ENCODE measurements around the gene ZNF385B. TPM values are rescaled to one million over a fixed set of nuclear protein-coding genes. Genes with fewer than 3 reads are reported as not detected.

The ZNF385B gene
- total and polyA plus RNA-seq, 4 donors, result 3.0 to 7.2 (median 3.9) TPM

DNA sequence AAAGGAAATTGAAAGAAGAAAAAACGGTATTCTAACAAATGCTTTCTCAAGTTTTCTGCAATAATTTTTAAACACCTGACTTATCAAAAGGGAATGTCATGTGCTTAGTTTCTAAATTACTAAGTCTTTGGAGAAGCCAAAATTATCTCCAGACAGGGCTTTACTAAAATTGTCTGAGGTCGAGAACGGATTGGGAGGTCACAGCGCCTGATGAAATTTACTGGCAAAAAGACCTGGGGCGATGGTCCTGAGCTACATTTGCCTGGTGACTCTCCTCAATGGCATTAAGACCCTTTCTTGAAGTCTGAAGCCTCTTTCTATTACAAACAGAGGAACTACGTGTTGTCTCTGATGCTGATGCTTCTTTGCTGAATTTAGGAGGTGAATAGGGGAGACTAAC is 305.0 kb downstream of the ZNF385B start:
- Histone ChIP-seq H3K9ac (ENCODE audit: low read depth in 1 of 2, low read length in 2 of 2) (no peak overlapping the region), H3K4me1 (ENCODE audit: control insufficient read depth in 4 of 4, insufficient read depth in 4 of 4, low read length in 3 of 4) (peaks cover 4 to 33% (median 16%) of the 10 kb centered on the region in 4 donors), H3K27me3 (ENCODE audit: control insufficient read depth in 4 of 4, insufficient read depth in 4 of 4, low read length in 3 of 4) (no peaks in the 10 kb centered on the region), H3K4me3 (ENCODE audit: low read depth in 1 of 3, low read length in 3 of 3) (no peak overlapping the region), H3K27ac (ENCODE audit: low read depth in 1 of 2, low read length in 2 of 2) (no peak overlapping the region), H3K36me3 (ENCODE audit: control insufficient read depth in 4 of 4, insufficient read depth in 3 of 4, low read depth in 1 of 4, low read length in 3 of 4) (peaks cover 0 to 2% (median 0%) of the 10 kb centered on the region in 4 donors), H3K9me3 (ENCODE audit: control insufficient read depth in 4 of 4, low read length in 3 of 4) (no peaks in the 10 kb centered on the region)
- TF ChIP-seq, protein P1, sequence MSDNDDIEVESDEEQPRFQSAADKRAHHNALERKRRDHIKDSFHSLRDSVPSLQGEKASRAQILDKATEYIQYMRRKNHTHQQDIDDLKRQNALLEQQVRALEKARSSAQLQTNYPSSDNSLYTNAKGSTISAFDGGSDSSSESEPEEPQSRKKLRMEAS (IDR thresholded peaks at IDR 0.05), result no peak
- no peak for TF ChIP-seq NR2F2 (IDR thresholded peaks at IDR 0.05)
- TF ChIP-seq GABPA (IDR thresholded peaks at IDR 0.05 in 1 of 2, conservative IDR thresholded peaks at IDR 0.05 in 1 of 2), result no peak
- TF ChIP-seq FOXA1 (IDR thresholded peaks at IDR 0.05), result no peak
- WGBS, result 89% methylated on average over 6 of the region's 6 CpGs
- no peak for DNase-seq (ENCODE audit: low spot score)

DNA sequence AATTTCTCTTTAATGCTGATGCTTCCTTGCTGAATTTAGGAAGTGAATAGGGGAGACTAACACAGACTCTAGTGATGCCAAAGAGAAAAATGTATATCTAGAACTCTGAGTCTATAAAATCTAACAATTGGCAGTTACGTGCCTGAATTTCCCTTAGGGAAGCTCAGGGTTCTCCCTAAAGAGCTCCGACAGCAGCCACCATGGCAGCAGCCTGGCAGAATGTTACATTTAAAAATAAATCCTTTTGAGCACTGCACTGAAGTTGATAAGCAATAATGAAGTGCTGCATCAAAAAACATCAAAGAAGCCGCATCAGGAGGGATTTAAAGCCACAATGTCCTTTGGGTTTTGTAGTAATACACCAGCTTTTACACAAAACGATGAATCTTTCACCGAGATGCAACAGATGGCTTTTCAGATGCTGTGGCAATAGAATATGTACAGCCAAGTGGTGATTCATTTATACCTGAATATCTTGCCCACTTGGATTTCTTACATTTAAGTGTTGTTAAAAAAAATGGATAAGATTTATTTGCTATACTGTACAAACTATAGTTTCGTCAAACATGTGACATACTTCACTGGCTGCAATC is 305.6 kb downstream of the ZNF385B start:
- H3K36me3 ChIP-seq (ENCODE audit: control insufficient read depth in 4 of 4, insufficient read depth in 3 of 4, low read depth in 1 of 4, low read length in 3 of 4), result peaks cover 0 to 2% (median 0%) of the 10 kb centered on the region in 4 donors
- DNase-seq (ENCODE audit: low spot score), result no peak
- H3K4me3 ChIP-seq (ENCODE audit: low read depth in 1 of 3, low read length in 3 of 3), result no peak overlapping the region
- TF ChIP-seq, protein P1 (IDR thresholded peaks at IDR 0.05), result no peak
- TF ChIP-seq RAD21 (IDR thresholded peaks at IDR 0.05) (no peak), HNF4A (conservative IDR thresholded peaks at IDR 0.05) (no peak), JUND (IDR thresholded peaks at IDR 0.05) (no peak), YY1 (IDR thresholded peaks at IDR 0.05) (no peak), GABPA (IDR thresholded peaks at IDR 0.05 in 1 of 2, conservative IDR thresholded peaks at IDR 0.05 in 1 of 2) (no peak), NR2F2 (IDR thresholded peaks at IDR 0.05) (no peak), HNF4G (IDR thresholded peaks at IDR 0.05) (no peak), SP1 (IDR thresholded peaks at IDR 0.05) (no peak), FOXA1 (IDR thresholded peaks at IDR 0.05) (no peak)
- TF ChIP-seq, protein P2, sequence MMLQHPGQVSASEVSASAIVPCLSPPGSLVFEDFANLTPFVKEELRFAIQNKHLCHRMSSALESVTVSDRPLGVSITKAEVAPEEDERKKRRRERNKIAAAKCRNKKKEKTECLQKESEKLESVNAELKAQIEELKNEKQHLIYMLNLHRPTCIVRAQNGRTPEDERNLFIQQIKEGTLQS (IDR thresholded peaks at IDR 0.05), result no peak
- TF ChIP-seq, protein P3, sequence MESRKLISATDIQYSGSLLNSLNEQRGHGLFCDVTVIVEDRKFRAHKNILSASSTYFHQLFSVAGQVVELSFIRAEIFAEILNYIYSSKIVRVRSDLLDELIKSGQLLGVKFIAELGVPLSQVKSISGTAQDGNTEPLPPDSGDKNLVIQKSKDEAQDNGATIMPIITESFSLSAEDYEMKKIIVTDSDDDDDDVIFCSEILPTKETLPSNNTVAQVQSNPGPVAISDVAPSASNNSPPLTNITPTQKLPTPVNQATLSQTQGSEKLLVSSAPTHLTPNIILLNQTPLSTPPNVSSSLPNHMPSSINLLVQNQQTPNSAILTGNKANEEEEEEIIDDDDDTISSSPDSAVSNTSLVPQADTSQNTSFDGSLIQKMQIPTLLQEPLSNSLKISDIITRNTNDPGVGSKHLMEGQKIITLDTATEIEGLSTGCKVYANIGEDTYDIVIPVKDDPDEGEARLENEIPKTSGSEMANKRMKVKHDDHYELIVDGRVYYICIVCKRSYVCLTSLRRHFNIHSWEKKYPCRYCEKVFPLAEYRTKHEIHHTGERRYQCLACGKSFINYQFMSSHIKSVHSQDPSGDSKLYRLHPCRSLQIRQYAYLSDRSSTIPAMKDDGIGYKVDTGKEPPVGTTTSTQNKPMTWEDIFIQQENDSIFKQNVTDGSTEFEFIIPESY (IDR thresholded peaks at IDR 0.05), result no peak
- 77% methylated on average over 6 of the region's 6 CpGs for WGBS
- H3K4me1 ChIP-seq (ENCODE audit: control insufficient read depth in 4 of 4, insufficient read depth in 4 of 4, low read length in 3 of 4), result peaks cover 4 to 36% (median 16%) of the 10 kb centered on the region in 4 donors
- H3K27ac ChIP-seq (ENCODE audit: low read depth in 1 of 2, low read length in 2 of 2), result no peak overlapping the region
- H3K9ac ChIP-seq (ENCODE audit: low read depth in 1 of 2, low read length in 2 of 2), result no peak overlapping the region
- no peaks in the 10 kb centered on the region for H3K9me3 ChIP-seq (ENCODE audit: control insufficient read depth in 4 of 4, low read length in 3 of 4)
- no peaks in the 10 kb centered on the region for H3K27me3 ChIP-seq (ENCODE audit: control insufficient read depth in 4 of 4, insufficient read depth in 4 of 4, low read length in 3 of 4)

DNA sequence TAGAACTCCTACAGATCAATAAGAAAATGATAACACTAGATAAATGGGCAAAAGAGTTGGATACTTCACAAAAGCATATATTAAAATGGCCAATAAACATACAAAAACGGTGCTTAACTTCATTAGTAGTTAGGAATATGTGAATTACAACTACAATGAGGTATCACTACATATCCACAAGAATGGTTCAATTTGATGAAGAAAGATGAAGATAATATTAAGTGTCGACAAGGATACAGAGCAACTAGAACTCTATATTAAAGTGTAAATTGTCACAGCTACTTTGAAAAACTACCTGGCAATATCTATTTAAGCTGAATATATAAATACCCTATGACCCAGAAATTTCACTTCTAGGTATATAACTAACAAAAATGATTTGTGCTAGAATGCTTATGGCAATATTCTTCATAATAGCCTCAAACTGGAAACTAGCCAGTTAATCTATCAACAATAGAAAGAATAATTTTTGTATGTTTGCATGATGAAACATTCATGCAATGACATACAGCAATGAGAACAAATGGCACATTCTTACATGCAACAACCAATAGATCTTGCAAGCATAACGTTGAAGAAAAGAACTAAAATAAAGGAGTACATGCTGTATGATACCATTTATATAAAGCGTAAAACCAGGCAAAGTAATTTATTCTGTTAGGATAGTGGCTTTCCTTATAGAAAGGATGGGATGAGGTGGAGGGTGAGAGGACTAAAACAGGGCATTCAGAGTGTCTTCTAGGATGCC is 306.6 kb downstream of the ZNF385B start:
- Histone ChIP-seq H3K9ac (ENCODE audit: low read depth in 1 of 2, low read length in 2 of 2) (no peak overlapping the region), H3K27me3 (ENCODE audit: control insufficient read depth in 4 of 4, insufficient read depth in 4 of 4, low read length in 3 of 4) (no peaks in the 10 kb centered on the region), H3K4me3 (ENCODE audit: low read depth in 1 of 3, low read length in 3 of 3) (no peak overlapping the region), H3K9me3 (ENCODE audit: control insufficient read depth in 4 of 4, low read length in 3 of 4) (no peaks in the 10 kb centered on the region), H3K4me1 (ENCODE audit: control insufficient read depth in 4 of 4, insufficient read depth in 4 of 4, low read length in 3 of 4) (peaks cover 6 to 29% (median 16%) of the 10 kb centered on the region in 4 donors), H3K36me3 (ENCODE audit: control insufficient read depth in 4 of 4, insufficient read depth in 3 of 4, low read depth in 1 of 4, low read length in 3 of 4) (peaks cover 0 to 2% (median 0%) of the 10 kb centered on the region in 4 donors), H3K27ac (ENCODE audit: low read depth in 1 of 2, low read length in 2 of 2) (no peak overlapping the region)
- DNase-seq (ENCODE audit: low spot score), result no peak
- no peak for TF ChIP-seq YY1 (IDR thresholded peaks at IDR 0.05)
- TF ChIP-seq, protein P4, sequence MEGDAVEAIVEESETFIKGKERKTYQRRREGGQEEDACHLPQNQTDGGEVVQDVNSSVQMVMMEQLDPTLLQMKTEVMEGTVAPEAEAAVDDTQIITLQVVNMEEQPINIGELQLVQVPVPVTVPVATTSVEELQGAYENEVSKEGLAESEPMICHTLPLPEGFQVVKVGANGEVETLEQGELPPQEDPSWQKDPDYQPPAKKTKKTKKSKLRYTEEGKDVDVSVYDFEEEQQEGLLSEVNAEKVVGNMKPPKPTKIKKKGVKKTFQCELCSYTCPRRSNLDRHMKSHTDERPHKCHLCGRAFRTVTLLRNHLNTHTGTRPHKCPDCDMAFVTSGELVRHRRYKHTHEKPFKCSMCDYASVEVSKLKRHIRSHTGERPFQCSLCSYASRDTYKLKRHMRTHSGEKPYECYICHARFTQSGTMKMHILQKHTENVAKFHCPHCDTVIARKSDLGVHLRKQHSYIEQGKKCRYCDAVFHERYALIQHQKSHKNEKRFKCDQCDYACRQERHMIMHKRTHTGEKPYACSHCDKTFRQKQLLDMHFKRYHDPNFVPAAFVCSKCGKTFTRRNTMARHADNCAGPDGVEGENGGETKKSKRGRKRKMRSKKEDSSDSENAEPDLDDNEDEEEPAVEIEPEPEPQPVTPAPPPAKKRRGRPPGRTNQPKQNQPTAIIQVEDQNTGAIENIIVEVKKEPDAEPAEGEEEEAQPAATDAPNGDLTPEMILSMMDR (IDR thresholded peaks at IDR 0.05; ENCODE audit: low read depth, low read length, missing input control), result no peak
- TF ChIP-seq NR2F2 (IDR thresholded peaks at IDR 0.05), result no peak
- 93% methylated on average over 4 of the region's 4 CpGs for WGBS
